Progenitor cell of endocrine pancreas (in vitro differentiated cells): ENCODE data around the gene ANKRD24. TPM values are rescaled to one million over a fixed set of nuclear protein-coding genes. Genes with fewer than 3 reads are reported as not detected.
A peak's percentile ranks its signal among the peaks of the same experiment; 100 is the strongest.
"Not testable (repeated sequence)": the region's sequence is repeated elsewhere in the genome, so short reads cannot be mapped to it uniquely, and the experiment has no call there.

ENCODE experiments used
- DNase-seq: peaks from one replicate; pipeline ENCODE4 v3.0.0; 2021; ENCODE audit warnings: low spot score; ENCODE audit not compliant: unreplicated experiment
- H3K27ac Mint-ChIP-seq: 2 replicates; pipeline ENCODE4 v1.8.0; 2021; ENCODE audit warnings: mild to moderate bottlenecking, moderate library complexity, mixed read lengths
- H3K27me3 Mint-ChIP-seq: 2 replicates; pipeline ENCODE4 v1.8.0; 2021; ENCODE audit warnings: mixed read lengths
- H3K36me3 Mint-ChIP-seq: 2 replicates; pipeline ENCODE4 v1.8.0; 2022; ENCODE audit warnings: mixed read lengths; ENCODE audit not compliant: insufficient read depth
- H3K4me1 Mint-ChIP-seq: 2 replicates; pipeline ENCODE4 v1.8.0; 2021; ENCODE audit warnings: low read depth, mixed read lengths
- H3K4me3 Mint-ChIP-seq: 2 replicates; pipeline ENCODE4 v1.8.0; 2021; ENCODE audit warnings: low read depth, mild to moderate bottlenecking, moderate library complexity, mixed read lengths
- H3K9me3 Mint-ChIP-seq: 2 replicates; pipeline ENCODE4 v1.8.0; 2021; ENCODE audit warnings: low read depth, mixed read lengths
- long read RNA-seq: library from polyadenylated mRNA; unstranded; transcript quantifications from one replicate; pipeline ENCODE4 v2.0.0, GENCODE V29; 2020
- total RNA-seq: library from RNA; stranded (reverse); gene quantifications from 2 replicates; pipeline ENCODE4 v1.2.1, GENCODE V29; 2021
- TF ChIP-seq, protein P1 (sequence below): fragments of 200-600 bp; sonication (generic); IDR thresholded peaks from one replicate; pipeline ENCODE4 v1.5.0; 2021; ENCODE audit warnings: antibody characterized with exemption, mild to moderate bottlenecking; ENCODE audit not compliant: unreplicated experiment

Gene ANKRD24
- total RNA-seq = 0.89 and 1.6 TPM in 2 replicates
- long read RNA-seq = 0 reads

DNA sequence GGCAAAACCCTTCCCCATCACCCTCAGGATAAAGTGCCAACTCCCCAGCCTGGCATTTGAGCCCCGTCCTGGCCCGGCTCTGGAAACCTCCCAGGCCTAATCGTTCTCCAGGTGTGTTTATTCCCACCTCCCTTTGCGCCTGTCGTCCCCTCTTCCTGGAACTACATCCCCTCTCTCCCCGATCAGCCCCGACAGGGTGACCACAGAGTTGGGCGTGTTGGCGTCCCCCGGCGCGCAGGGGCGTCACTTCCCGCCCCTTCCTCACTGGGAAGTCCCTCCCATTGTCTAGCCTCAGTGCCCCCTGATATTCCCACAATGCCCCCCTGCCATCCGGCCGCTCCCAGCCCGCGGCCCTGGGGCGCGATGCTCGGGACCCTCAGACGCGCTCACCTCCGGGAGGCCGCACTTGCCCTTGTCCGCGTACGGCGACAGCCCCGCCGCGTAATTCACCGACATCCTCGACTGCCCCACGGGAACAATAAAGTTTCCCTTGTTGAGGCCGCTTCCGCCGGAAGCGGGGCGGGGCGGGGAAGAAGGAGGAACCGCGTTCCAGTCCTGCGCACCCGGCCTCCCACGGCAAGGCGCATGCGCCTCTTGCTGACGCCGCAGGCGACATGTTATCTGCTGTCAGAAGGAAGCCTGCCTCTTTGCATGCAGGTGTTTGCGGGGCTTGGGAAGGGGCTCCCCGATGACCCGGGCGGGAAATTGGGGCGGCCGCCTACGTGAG is at the start of gene ANKRD24, which contains the start of gene SIRT6:
Gene ANKRD24, plus strand, starts transcription at position 606 of the 727 bp plus-strand sequence. CDS start 3,737 bp downstream, outside the sequence.
Gene SIRT6, minus strand, starts transcription at position 480 of the 727 bp plus-strand sequence. Its CDS starts 24 bp downstream, at position 456.
- TF ChIP-seq, protein P1, sequence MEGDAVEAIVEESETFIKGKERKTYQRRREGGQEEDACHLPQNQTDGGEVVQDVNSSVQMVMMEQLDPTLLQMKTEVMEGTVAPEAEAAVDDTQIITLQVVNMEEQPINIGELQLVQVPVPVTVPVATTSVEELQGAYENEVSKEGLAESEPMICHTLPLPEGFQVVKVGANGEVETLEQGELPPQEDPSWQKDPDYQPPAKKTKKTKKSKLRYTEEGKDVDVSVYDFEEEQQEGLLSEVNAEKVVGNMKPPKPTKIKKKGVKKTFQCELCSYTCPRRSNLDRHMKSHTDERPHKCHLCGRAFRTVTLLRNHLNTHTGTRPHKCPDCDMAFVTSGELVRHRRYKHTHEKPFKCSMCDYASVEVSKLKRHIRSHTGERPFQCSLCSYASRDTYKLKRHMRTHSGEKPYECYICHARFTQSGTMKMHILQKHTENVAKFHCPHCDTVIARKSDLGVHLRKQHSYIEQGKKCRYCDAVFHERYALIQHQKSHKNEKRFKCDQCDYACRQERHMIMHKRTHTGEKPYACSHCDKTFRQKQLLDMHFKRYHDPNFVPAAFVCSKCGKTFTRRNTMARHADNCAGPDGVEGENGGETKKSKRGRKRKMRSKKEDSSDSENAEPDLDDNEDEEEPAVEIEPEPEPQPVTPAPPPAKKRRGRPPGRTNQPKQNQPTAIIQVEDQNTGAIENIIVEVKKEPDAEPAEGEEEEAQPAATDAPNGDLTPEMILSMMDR = no peak
- H3K4me1 Mint-ChIP-seq = peaks cover 11% of the 10 kb centered on the region
- peaks cover 7% of the 10 kb centered on the region for H3K36me3 Mint-ChIP-seq
- peak; percentile 88 for DNase-seq
- H3K27me3 Mint-ChIP-seq = peaks cover 3% of the 10 kb centered on the region
- peak within 1 kb of the TSS; percentile 97 for H3K4me3 Mint-ChIP-seq
- H3K9me3 Mint-ChIP-seq = no peaks in the 10 kb centered on the region
- peak within 1 kb of the TSS; percentile 98 for H3K27ac Mint-ChIP-seq

- DNase-seq = no peak
- Mint-ChIP-seq H3K9me3 (no peaks in the 10 kb centered on the region), H3K36me3 (no peaks in the 10 kb centered on the region), H3K4me3 (no peak overlapping the region), H3K27ac (no peak overlapping the region), H3K27me3 (no peaks in the 10 kb centered on the region), H3K4me1 (peaks cover 6% of the 10 kb centered on the region)
- TF ChIP-seq, protein P1 = no peak
Observed at GRCh38 chr19:4134351-4134750, 48.1 kb upstream of the ANKRD24 start.

- not testable (repeated sequence) for H3K27ac Mint-ChIP-seq, H3K36me3 Mint-ChIP-seq, H3K27me3 Mint-ChIP-seq, H3K4me1 Mint-ChIP-seq, DNase-seq, H3K4me3 Mint-ChIP-seq, H3K9me3 Mint-ChIP-seq
Observed at GRCh38 chr19:4135386-4135785, 47.1 kb upstream of the ANKRD24 start.

GRCh38 chr19:4136680-4137088 is 45.8 kb upstream of the ANKRD24 start:
- DNase-seq = no peak
- H3K4me1 Mint-ChIP-seq = peaks cover 3% of the 10 kb centered on the region
- H3K27me3 Mint-ChIP-seq = no peaks in the 10 kb centered on the region
- no peaks in the 10 kb centered on the region for H3K9me3 Mint-ChIP-seq
- no peak overlapping the region for H3K4me3 Mint-ChIP-seq
- TF ChIP-seq, protein P1 = no peak
- H3K36me3 Mint-ChIP-seq = no peaks in the 10 kb centered on the region
- no peak overlapping the region for H3K27ac Mint-ChIP-seq

GRCh38 chr19:4138445-4138844 is 44.0 kb upstream of the ANKRD24 start:
- Mint-ChIP-seq H3K4me3 (no peak overlapping the region), H3K4me1 (peaks cover 3% of the 10 kb centered on the region), H3K27me3 (peaks cover 1% of the 10 kb centered on the region), H3K36me3 (no peaks in the 10 kb centered on the region), H3K9me3 (no peaks in the 10 kb centered on the region), H3K27ac (no peak overlapping the region)
- TF ChIP-seq, protein P1 = no peak
- DNase-seq = no peak
